ENCODE results near the gene LMO7. TPM values are rescaled to one million over a fixed set of nuclear protein-coding genes. Genes with fewer than 3 reads are reported as not detected.

LMO7 gene
- total RNA-seq, 1 experiment from 2014 or later: 18.5 TPM

GRCh38 chr13:75841905-75842304, 205.8 kb downstream of the LMO7 start (continued):
- no peak for TF ChIP-seq ZNF263 (CRISPR knock-in tag; IDR thresholded peaks at IDR 0.05; ENCODE audit: low read depth)

GRCh38 chr13:75843074-75843473, 206.9 kb downstream of the LMO7 start:
- H3K27me3 Mint-ChIP-seq (ENCODE audit: low read depth): no peaks in the 10 kb centered on the region
- POLR2A ChIA-PET: no interaction called here
- TF ChIP-seq ERG (CRISPR knock-in tag; IDR thresholded peaks at IDR 0.05) (no peak), ARID4B (CRISPR knock-in tag; IDR thresholded peaks at IDR 0.05; ENCODE audit: borderline replicate concordance) (no peak), ZNF396 (CRISPR knock-in tag; IDR thresholded peaks at IDR 0.05; ENCODE audit: borderline replicate concordance) (no peak), JAZF1 (CRISPR knock-in tag; IDR thresholded peaks at IDR 0.05) (no peak), ZNF317 (CRISPR knock-in tag; IDR thresholded peaks at IDR 0.05; ENCODE audit: borderline replicate concordance, low read depth) (no peak), MYBL2 (CRISPR knock-in tag; IDR thresholded peaks at IDR 0.05) (no peak), SOX15 (CRISPR knock-in tag; IDR thresholded peaks at IDR 0.05) (no peak), IRF2 (CRISPR knock-in tag; IDR thresholded peaks at IDR 0.05; ENCODE audit: borderline replicate concordance, low read depth) (no peak), AR (CRISPR knock-in tag; IDR thresholded peaks at IDR 0.05) (no peak), NFYB (CRISPR knock-in tag; conservative IDR thresholded peaks at IDR 0.05; ENCODE audit: low read depth) (no peak), SP1 (CRISPR knock-in tag; conservative IDR thresholded peaks at IDR 0.05) (no peak), JUN (CRISPR knock-in tag; IDR thresholded peaks at IDR 0.05) (no peak), OVOL2 (CRISPR knock-in tag; IDR thresholded peaks at IDR 0.05; ENCODE audit: borderline replicate concordance) (no peak), ATF2 (CRISPR knock-in tag; IDR thresholded peaks at IDR 0.05; ENCODE audit: borderline replicate concordance, low read depth) (no peak), PREB (CRISPR knock-in tag; IDR thresholded peaks at IDR 0.05; ENCODE audit: borderline replicate concordance) (no peak), IRF1 (CRISPR knock-in tag; IDR thresholded peaks at IDR 0.05) (no peak), MLX (CRISPR knock-in tag; IDR thresholded peaks at IDR 0.05) (no peak), ZNF416 (CRISPR knock-in tag; IDR thresholded peaks at IDR 0.05) (no peak), ZNF425 (CRISPR knock-in tag; conservative IDR thresholded peaks at IDR 0.05) (no peak)
- DNase-seq (ENCODE audit: low spot score) (no peak), ATAC-seq (no peak)
- peaks cover 6% of the 10 kb centered on the region for H3K4me1 Mint-ChIP-seq
- no peak overlapping the region for H3K27ac Mint-ChIP-seq
- peaks cover 27% of the 10 kb centered on the region for H3K36me3 Mint-ChIP-seq
- CTCF ChIA-PET: no interaction called here
- H3K9me3 Mint-ChIP-seq: peaks cover 10% of the 10 kb centered on the region
- no peak overlapping the region for H3K4me3 Mint-ChIP-seq

Measured in WTC11 (cell line).